KMS-11 (cell line): ENCODE results near the gene AP3B1.

ENCODE experiments used
- H2AFZ ChIP-seq: fragments of 200-600 bp; sonication (generic); 2 replicates; pipeline ENCODE4 v1.6.1; 2016; ENCODE audit warnings: antibody characterized with exemption, mixed run types, low read depth
- H3K27ac ChIP-seq: fragments of 200-600 bp; sonication (generic); 2 replicates; pipeline ENCODE4 v1.6.1; 2016; ENCODE audit warnings: mild to moderate bottlenecking, mixed run types
- H3K27me3 ChIP-seq: fragments of 200-600 bp; sonication (generic); 2 replicates; pipeline ENCODE4 v1.6.1; 2017; ENCODE audit warnings: mild to moderate bottlenecking, low read depth, mixed run types, moderate library complexity; ENCODE audit not compliant: insufficient read depth
- H3K36me3 ChIP-seq: fragments of 200-600 bp; sonication (generic); 2 replicates; pipeline ENCODE4 v1.6.1; 2017; ENCODE audit warnings: mild to moderate bottlenecking, mixed run types; ENCODE audit not compliant: insufficient read depth
- H3K4me1 ChIP-seq: fragments of 200-600 bp; sonication (generic); 2 replicates; pipeline ENCODE4 v1.6.1; 2016; ENCODE audit warnings: mild to moderate bottlenecking, low read depth, mixed run types; ENCODE audit not compliant: poor library complexity, severe bottlenecking
- H3K4me2 ChIP-seq: fragments of 200-600 bp; sonication (generic); 2 replicates; pipeline ENCODE4 v1.7.0; 2016; ENCODE audit warnings: mild to moderate bottlenecking, mixed run types
- H3K4me3 ChIP-seq: fragments of 200-600 bp; sonication (generic); IDR thresholded peaks from 2 replicates; pipeline ENCODE4 v1.6.1; 2017; ENCODE audit warnings: low read depth, low read length, mixed read lengths; ENCODE audit not compliant: insufficient read depth
- H3K79me2 ChIP-seq: fragments of 200-600 bp; sonication (generic); 2 replicates; pipeline ENCODE4 v1.6.1; 2016; ENCODE audit warnings: low read depth, mixed run types; ENCODE audit not compliant: insufficient read depth
- H3K9ac ChIP-seq: fragments of 200-600 bp; sonication (generic); 2 replicates; pipeline ENCODE4 v1.6.1; 2016; ENCODE audit warnings: mild to moderate bottlenecking, mixed run types
- H4K20me1 ChIP-seq: fragments of 200-600 bp; sonication (generic); 2 replicates; pipeline ENCODE4 v1.6.1; 2016; ENCODE audit warnings: mild to moderate bottlenecking, mixed run types; ENCODE audit not compliant: insufficient read depth
- CTCF ChIP-seq: fragments of 200-600 bp; sonication (generic); conservative IDR thresholded peaks from 2 replicates; pipeline ENCODE4 v1.6.1; 2017; ENCODE audit warnings: low read depth, mild to moderate bottlenecking, antibody characterized with exemption, low read length, moderate library complexity, mixed read lengths

The AP3B1 gene

GRCh38 chr5:78221467-78221866 lies 73.0 kb downstream of the AP3B1 start:
- no peaks in the 10 kb centered on the region for H3K36me3 ChIP-seq
- no peaks in the 10 kb centered on the region for H4K20me1 ChIP-seq
- H3K79me2 ChIP-seq = no peaks in the 10 kb centered on the region
- no peak overlapping the region for H2AFZ ChIP-seq
- H3K27me3 ChIP-seq = no peaks in the 10 kb centered on the region
- no peak overlapping the region for H3K4me2 ChIP-seq
- no peak overlapping the region for H3K4me3 ChIP-seq
- peak overlapping the region; percentile 9; the same call in 1 of the 2 replicates for H3K27ac ChIP-seq
- H3K4me1 ChIP-seq = peaks cover 15% of the 10 kb centered on the region
- H3K9ac ChIP-seq = no peak overlapping the region
- TF ChIP-seq CTCF = no peak

- no peaks in the 10 kb centered on the region for H3K79me2 ChIP-seq
- H3K36me3 ChIP-seq = no peaks in the 10 kb centered on the region
- no peaks in the 10 kb centered on the region for H4K20me1 ChIP-seq
- no peak overlapping the region for H3K27ac ChIP-seq
- no peak overlapping the region for H3K4me2 ChIP-seq
- no peaks in the 10 kb centered on the region for H3K4me1 ChIP-seq
- no peak overlapping the region for H2AFZ ChIP-seq
- TF ChIP-seq CTCF = no peak
- no peak overlapping the region for H3K4me3 ChIP-seq
- no peak overlapping the region for H3K9ac ChIP-seq
- no peaks in the 10 kb centered on the region for H3K27me3 ChIP-seq
Observed at GRCh38 chr5:78215972-78216371, 78.5 kb downstream of the AP3B1 start.

- H3K4me1 ChIP-seq = no peaks in the 10 kb centered on the region
- no peaks in the 10 kb centered on the region for H3K36me3 ChIP-seq
- no peak overlapping the region for H3K9ac ChIP-seq
- no peak overlapping the region for H3K4me3 ChIP-seq
- H2AFZ ChIP-seq = no peak overlapping the region
- H3K27ac ChIP-seq = no peak overlapping the region
- no peak for TF ChIP-seq CTCF
- no peaks in the 10 kb centered on the region for H3K79me2 ChIP-seq
- no peaks in the 10 kb centered on the region for H3K27me3 ChIP-seq
- no peak overlapping the region for H3K4me2 ChIP-seq
- H4K20me1 ChIP-seq = no peaks in the 10 kb centered on the region
Observed at GRCh38 chr5:78215565-78215964, 78.9 kb downstream of the AP3B1 start.

- H4K20me1 ChIP-seq = no peaks in the 10 kb centered on the region
Observed at GRCh38 chr5:78213799-78214198, 80.7 kb downstream of the AP3B1 start.

More at GRCh38 chr5:78213799-78214198, 80.7 kb downstream of the AP3B1 start:
- no peak for TF ChIP-seq CTCF
- Histone ChIP-seq H3K4me2 (no peak overlapping the region), H3K36me3 (no peaks in the 10 kb centered on the region), H3K4me1 (no peaks in the 10 kb centered on the region), H3K9ac (no peak overlapping the region), H3K4me3 (no peak overlapping the region), H3K27ac (no peak overlapping the region), H3K27me3 (no peaks in the 10 kb centered on the region), H3K79me2 (no peaks in the 10 kb centered on the region), H2AFZ (no peak overlapping the region)
